GM12873 (cell line): ENCODE results near the gene TRPV2.

Experiments
- CTCF ChIP-seq: IDR thresholded peaks from 2 replicates; pipeline ENCODE4 v1.5.1; 2012; ENCODE audit warnings: low read depth, mild to moderate bottlenecking, moderate library complexity, low read length, control low read depth; ENCODE audit not compliant: insufficient read depth; ENCODE audit errors: missing control alignments

TRPV2 gene

GRCh38 chr17:16465861-16466338 lies 50.5 kb downstream of the TRPV2 start:
- TF ChIP-seq CTCF = no peak

GRCh38 chr17:16466407-16466806 lies 51.0 kb downstream of the TRPV2 start:
- no peak for TF ChIP-seq CTCF

- TF ChIP-seq CTCF = no peak
These were observed 51.7 kb downstream of the TRPV2 start for GRCh38 chr17:16467044-16467443.

- TF ChIP-seq CTCF = no peak
These were observed 52.5 kb downstream of the TRPV2 start for GRCh38 chr17:16467886-16468285.

GRCh38 chr17:16468428-16468992 lies 53.1 kb downstream of the TRPV2 start:
- no peak for TF ChIP-seq CTCF

GRCh38 chr17:16470265-16470664 lies 54.9 kb downstream of the TRPV2 start:
- no peak for TF ChIP-seq CTCF

- no peak for TF ChIP-seq CTCF
These were observed 55.9 kb downstream of the TRPV2 start for GRCh38 chr17:16471295-16471694.
